Activated naive CD8-positive, alpha-beta T cell treated with anti-CD3 and anti-CD28 coated beads, Interleukin-2, amount 10 ng/mL, durations not matched to agents 7 days and 5 days (primary cell): ENCODE results near the gene CDH4. TPM values are rescaled to one million over a fixed set of nuclear protein-coding genes. Genes with fewer than 3 reads are reported as not detected.
"Not testable (repeated sequence)": the region's sequence is repeated elsewhere in the genome, so short reads cannot be mapped to it uniquely, and the experiment has no call there.

ENCODE experiments used
- ATAC-seq: fragments of 150-1000 bp; cut with Tn5 transposase; one replicate; pipeline ENCODE4 v1.10.0; 2021; ENCODE audit warnings: low read depth, moderate library complexity
- POLR2A ChIA-PET: fragments of 350-600 bp; sonication (Branson Sonifier 250); formaldehyde crosslinking; loops from one replicate; lab custom pipeline; 2021; ENCODE audit warnings: antibody characterized with exemption; lab: Charles Lee
- DNase-seq: peaks from one replicate; pipeline ENCODE4 v3.0.0; 2021
- H3K27ac Mint-ChIP-seq: one replicate; pipeline ENCODE4 v1.8.0; 2022; ENCODE audit warnings: mild to moderate bottlenecking, mixed read lengths
- H3K27me3 Mint-ChIP-seq: one replicate; pipeline ENCODE4 v1.8.0; 2022; ENCODE audit warnings: mild to moderate bottlenecking, moderate library complexity, mixed read lengths
- H3K36me3 Mint-ChIP-seq: one replicate; pipeline ENCODE4 v1.8.0; 2021; ENCODE audit warnings: mild to moderate bottlenecking, mixed read lengths
- H3K4me1 Mint-ChIP-seq: one replicate; pipeline ENCODE4 v1.8.0; 2021; ENCODE audit warnings: mixed read lengths
- H3K4me3 Mint-ChIP-seq: one replicate; pipeline ENCODE4 v1.8.0; 2022; ENCODE audit warnings: mild to moderate bottlenecking, moderate library complexity, mixed read lengths
- H3K9me3 Mint-ChIP-seq: one replicate; pipeline ENCODE4 v1.8.0; 2021; ENCODE audit warnings: mixed read lengths
- total RNA-seq, 2 experiments: library from RNA; stranded (reverse); gene quantifications; one replicate each; pipeline ENCODE4 v1.2.3, GENCODE V29; 2021

Gene CDH4
- total RNA-seq, 2 experiments from 2014 or later: 0.14 to 0.20 TPM

DNA sequence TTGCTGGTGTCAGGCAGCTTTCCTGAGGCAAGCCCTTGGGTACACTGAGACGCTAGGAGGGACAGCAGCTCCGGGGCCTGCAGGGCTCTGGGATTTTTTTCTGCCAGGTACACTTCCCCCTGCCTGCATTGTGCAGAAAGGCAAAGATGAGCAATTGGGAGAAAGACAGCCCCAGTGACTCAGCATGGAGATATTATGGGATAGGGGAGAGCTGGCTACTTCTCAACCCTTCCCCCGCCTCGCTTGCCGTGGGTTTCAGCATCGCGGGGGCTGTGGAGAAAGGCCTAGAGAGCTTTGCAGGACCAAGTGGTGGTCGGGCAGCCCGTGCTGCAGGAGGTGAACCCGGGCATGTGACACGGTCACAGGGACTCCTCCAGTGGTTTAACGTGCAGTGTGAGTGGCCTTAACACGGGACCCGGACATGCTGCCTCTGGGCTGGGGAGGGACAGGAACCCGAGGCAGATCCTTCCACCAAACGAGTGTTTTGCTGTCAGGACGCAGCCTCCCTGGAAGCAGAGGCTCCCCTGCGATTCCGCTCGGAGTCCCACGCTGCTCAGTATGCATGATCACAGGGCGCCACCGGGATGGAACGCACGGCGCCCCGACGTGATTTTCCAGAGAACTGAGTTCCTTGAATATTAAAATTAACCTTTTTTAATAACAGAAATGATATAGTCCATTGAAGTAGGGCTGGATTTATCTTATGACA is 139.9 kb downstream of the CDH4 start:
- Mint-ChIP-seq H3K27ac (no peak overlapping the region), H3K36me3 (no peaks in the 10 kb centered on the region), H3K27me3 (peaks cover 1% of the 10 kb centered on the region), H3K9me3 (peaks cover 8% of the 10 kb centered on the region), H3K4me1 (no peaks in the 10 kb centered on the region), H3K4me3 (no peak overlapping the region)
- POLR2A ChIA-PET: no interaction called here
- DNase-seq (no peak), ATAC-seq (no peak)

DNA sequence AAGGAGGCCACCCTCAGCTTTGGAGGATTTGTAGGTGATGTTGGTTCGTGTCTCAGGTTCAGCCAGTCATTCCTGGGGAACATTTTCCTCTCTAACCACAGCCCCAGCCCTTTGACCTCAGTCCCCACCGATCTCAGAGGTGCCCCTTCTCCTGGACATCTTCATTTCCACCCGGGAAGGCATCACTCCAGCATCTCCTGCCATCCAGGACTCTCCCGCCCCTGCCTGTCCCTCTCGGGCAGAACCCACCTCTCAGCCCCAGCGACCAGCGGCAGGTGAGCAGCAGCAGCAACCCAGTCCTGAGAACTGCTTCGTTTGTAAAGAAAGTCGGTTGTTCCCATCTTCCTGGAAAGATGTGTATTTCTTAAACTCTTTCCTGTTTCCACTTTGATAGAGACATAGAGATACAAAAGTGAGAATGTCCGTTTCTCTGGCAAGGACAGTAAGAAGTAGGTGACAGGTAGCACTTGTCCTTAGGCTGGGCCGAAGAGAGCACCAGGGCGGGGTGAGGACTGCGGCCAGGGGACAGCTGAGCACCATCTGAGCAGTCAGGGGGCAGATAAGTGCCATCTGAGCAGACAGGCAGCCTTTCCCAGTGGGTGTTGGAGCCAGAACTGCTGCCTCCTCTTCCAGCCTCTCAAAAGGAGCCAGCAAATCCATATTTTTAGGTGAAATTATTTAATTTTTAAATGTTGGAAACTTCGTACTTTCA is 142.2 kb downstream of the CDH4 start:
- POLR2A ChIA-PET: no interaction called here
- no peak overlapping the region for H3K27ac Mint-ChIP-seq
- DNase-seq (no peak), ATAC-seq (no peak)
- peaks cover 8% of the 10 kb centered on the region for H3K9me3 Mint-ChIP-seq
- no peak overlapping the region for H3K4me3 Mint-ChIP-seq
- no peaks in the 10 kb centered on the region for H3K27me3 Mint-ChIP-seq
- no peaks in the 10 kb centered on the region for H3K4me1 Mint-ChIP-seq
- H3K36me3 Mint-ChIP-seq: no peaks in the 10 kb centered on the region

GRCh38 chr20:61396262-61396848 is 144.3 kb downstream of the CDH4 start:
- no peak for ATAC-seq
- DNase-seq: no peak
- H3K4me3 Mint-ChIP-seq: no peak overlapping the region
- no peaks in the 10 kb centered on the region for H3K4me1 Mint-ChIP-seq
- peaks cover 2% of the 10 kb centered on the region for H3K9me3 Mint-ChIP-seq
- no peaks in the 10 kb centered on the region for H3K36me3 Mint-ChIP-seq
- no peak overlapping the region for H3K27ac Mint-ChIP-seq
- no peaks in the 10 kb centered on the region for H3K27me3 Mint-ChIP-seq
- POLR2A ChIA-PET: no interaction called here

DNA sequence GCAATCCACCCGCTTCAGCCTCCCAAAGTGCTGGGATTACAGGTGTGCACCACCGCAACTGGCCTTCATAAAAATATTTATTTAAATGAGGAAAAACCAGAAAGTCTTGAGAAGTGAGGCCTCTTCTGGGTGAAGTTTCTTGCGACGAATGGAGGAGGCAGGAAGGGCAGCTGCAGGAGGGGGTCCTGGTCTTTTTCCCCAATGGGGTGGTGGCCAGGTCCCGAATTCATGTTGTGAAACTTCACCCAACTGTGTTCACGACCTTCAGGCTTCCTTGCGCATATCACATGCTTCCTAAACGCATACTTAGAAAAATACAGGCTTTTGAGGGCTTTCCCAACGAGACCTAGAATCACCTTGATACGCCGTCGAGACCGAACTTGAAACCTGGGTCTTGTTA is 145.1 kb downstream of the CDH4 start:
- no peak for ATAC-seq

DNA sequence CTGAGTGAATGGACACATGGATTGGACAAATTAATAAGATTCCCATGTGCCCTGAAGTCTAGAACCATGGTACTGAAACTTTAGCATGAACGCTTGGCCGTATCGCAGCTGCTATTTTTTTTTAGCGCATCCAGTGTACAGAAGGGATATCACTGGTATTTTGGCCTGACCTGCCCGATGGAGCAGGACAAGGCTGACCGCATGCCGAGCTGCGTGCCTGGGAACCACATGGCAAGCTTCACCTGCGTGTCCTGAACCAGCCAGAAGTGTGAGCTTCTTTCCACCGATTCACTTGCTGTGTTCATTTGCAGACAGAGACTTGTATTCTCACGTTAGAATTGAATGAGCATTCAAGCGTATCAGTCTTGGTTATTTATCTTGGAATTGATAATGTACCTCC is 145.7 kb downstream of the CDH4 start:
- H3K9me3 Mint-ChIP-seq: no peaks in the 10 kb centered on the region
- no peaks in the 10 kb centered on the region for H3K36me3 Mint-ChIP-seq
- H3K27me3 Mint-ChIP-seq: no peaks in the 10 kb centered on the region
- H3K27ac Mint-ChIP-seq: no peak overlapping the region
- H3K4me1 Mint-ChIP-seq: no peaks in the 10 kb centered on the region
- POLR2A ChIA-PET: no interaction called here
- ATAC-seq (no peak), DNase-seq (no peak)
- H3K4me3 Mint-ChIP-seq: no peak overlapping the region

More for the DNA sequence above, 145.1 kb downstream of the CDH4 start:
- DNase-seq: no peak
- H3K27ac Mint-ChIP-seq: no peak overlapping the region
- POLR2A ChIA-PET: no interaction called here
- H3K27me3 Mint-ChIP-seq: no peaks in the 10 kb centered on the region
- no peaks in the 10 kb centered on the region for H3K4me1 Mint-ChIP-seq
- no peaks in the 10 kb centered on the region for H3K36me3 Mint-ChIP-seq
- H3K9me3 Mint-ChIP-seq: no peaks in the 10 kb centered on the region
- H3K4me3 Mint-ChIP-seq: no peak overlapping the region

GRCh38 chr20:61399433-61399832 is 147.4 kb downstream of the CDH4 start:
- Mint-ChIP-seq H3K4me3 (no peak overlapping the region), H3K27me3 (no peaks in the 10 kb centered on the region), H3K36me3 (no peaks in the 10 kb centered on the region), H3K9me3 (no peaks in the 10 kb centered on the region), H3K27ac (no peak overlapping the region), H3K4me1 (no peaks in the 10 kb centered on the region)
- DNase-seq: no peak
- POLR2A ChIA-PET: no interaction called here
- no peak for ATAC-seq

DNA sequence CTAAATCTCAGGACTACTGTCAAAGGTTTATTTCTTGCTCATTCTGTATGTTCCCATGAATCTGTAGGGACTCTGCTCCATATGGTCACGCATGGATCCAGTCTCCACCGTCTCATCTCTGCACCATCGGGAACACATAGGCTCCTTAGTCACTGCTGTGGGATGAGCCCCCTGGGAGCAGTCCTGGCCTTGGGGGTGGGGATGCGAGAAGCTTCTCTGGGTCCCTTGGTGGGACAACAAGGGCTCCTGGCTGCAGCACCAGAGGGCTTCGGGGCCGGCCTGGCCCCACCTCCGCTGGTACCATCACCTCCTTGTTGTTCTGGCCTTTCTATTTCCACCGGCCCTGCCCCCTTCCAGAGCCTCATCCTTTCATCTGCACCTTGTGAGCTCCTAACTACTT is 148.4 kb downstream of the CDH4 start:
- H3K27me3 Mint-ChIP-seq: no peaks in the 10 kb centered on the region
- no peak overlapping the region for H3K4me3 Mint-ChIP-seq
- DNase-seq (no peak), ATAC-seq (no peak)
- POLR2A ChIA-PET: no interaction called here
- no peak overlapping the region for H3K27ac Mint-ChIP-seq
- H3K36me3 Mint-ChIP-seq: no peaks in the 10 kb centered on the region
- no peaks in the 10 kb centered on the region for H3K4me1 Mint-ChIP-seq
- H3K9me3 Mint-ChIP-seq: no peaks in the 10 kb centered on the region

DNA sequence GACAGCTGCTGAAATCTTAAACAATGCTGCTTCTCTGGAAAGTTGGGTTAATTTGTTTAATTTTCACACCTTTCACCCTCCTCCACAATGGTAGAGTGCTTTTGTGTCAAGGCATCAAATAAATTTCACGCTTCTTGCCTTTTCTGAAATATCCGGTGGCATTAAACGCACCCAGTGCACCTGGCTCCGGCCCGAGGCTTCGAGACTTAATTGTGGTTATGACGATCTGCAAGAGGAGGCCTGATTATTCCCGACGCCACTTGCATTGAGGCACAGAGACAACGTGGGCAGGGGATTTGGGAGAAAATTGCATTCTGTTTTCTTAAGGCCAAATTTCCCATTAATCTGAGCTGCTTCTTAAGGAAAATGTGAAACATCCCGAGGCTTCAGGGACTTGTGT is 152.2 kb downstream of the CDH4 start:
- ATAC-seq: no peak
- Mint-ChIP-seq H3K27me3 (no peaks in the 10 kb centered on the region), H3K36me3 (no peaks in the 10 kb centered on the region), H3K9me3 (no peaks in the 10 kb centered on the region), H3K4me3 (no peak overlapping the region), H3K4me1 (no peaks in the 10 kb centered on the region), H3K27ac (no peak overlapping the region)
- no peak for DNase-seq
- POLR2A ChIA-PET: no interaction called here

DNA sequence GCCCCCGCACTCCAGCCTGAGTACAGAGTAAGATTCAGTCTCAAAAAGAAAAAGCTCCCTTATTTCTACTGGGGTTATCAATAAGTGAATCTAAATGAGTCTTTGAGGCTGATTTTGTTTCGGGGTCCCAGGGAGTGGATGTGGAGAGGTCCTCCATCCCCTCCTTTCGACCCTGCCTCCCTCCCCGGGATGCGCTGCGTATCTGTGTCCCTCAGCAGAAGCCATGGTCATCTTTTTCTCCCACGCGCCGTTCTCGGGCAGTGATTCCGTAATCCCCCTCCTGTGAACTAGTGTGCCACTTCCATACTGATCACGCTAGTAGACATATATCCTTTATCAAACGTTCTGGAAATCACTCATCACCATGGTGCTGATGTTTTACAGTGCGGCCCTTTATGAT is 152.9 kb downstream of the CDH4 start:
- DNase-seq (no peak), ATAC-seq (no peak)
- Mint-ChIP-seq H3K36me3 (no peaks in the 10 kb centered on the region), H3K27me3 (no peaks in the 10 kb centered on the region), H3K9me3 (no peaks in the 10 kb centered on the region), H3K4me3 (no peak overlapping the region), H3K4me1 (no peaks in the 10 kb centered on the region), H3K27ac (no peak overlapping the region)
- POLR2A ChIA-PET: no interaction called here

GRCh38 chr20:61406773-61407172 is 154.7 kb downstream of the CDH4 start:
- DNase-seq, H3K36me3 Mint-ChIP-seq, POLR2A ChIA-PET, H3K4me3 Mint-ChIP-seq, ATAC-seq, H3K4me1 Mint-ChIP-seq, H3K9me3 Mint-ChIP-seq, H3K27me3 Mint-ChIP-seq, H3K27ac Mint-ChIP-seq: not testable (repeated sequence)

GRCh38 chr20:61407561-61407960 is 155.5 kb downstream of the CDH4 start:
- no peaks in the 10 kb centered on the region for H3K9me3 Mint-ChIP-seq
- no peak overlapping the region for H3K27ac Mint-ChIP-seq
- H3K4me3 Mint-ChIP-seq: no peak overlapping the region
- H3K4me1 Mint-ChIP-seq: no peaks in the 10 kb centered on the region
- no peaks in the 10 kb centered on the region for H3K27me3 Mint-ChIP-seq
- POLR2A ChIA-PET: no interaction called here
- no peaks in the 10 kb centered on the region for H3K36me3 Mint-ChIP-seq
- no peak for DNase-seq
- ATAC-seq: no peak

DNA sequence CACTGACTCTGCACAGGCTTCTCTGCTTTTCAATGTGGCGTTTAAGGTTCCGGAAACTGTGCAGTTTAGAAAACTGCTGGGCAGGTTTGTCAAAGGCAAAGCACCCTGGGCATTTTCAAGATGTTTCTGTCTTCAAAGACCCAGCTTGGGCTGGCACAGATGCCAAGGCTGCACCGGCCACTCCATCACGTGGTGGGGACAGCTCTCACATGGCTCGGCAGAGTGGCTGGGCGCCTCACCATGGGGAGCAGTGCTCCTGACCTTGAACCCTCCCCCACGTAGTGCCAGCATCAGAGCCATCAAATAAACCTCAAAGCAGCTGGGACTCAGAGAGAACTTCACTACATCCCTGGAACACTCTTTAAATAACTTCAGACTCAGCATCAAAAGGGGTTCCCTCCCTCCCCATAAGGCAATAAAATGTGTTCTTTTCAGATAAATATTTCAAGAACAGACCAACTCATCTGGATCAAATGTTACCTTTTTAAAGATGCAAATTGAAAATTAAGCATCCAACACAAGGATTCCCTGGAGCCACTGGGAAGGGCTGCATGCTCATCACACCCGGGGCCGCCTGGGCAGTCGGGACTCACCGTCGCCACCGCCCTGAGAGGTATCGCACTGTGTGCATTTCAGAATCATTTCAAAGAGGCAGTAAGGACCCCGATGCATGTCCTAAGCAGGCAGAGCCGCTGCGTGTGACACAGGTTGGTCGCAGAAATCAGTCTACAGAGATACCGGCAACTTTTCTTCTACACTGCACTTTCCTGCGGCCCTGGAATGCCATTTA is 157.1 kb downstream of the CDH4 start:
- POLR2A ChIA-PET: no interaction called here
- ATAC-seq (no peak), DNase-seq (no peak)

GRCh38 chr20:61411743-61412142 is 159.7 kb downstream of the CDH4 start:
- Mint-ChIP-seq H3K9me3 (peaks cover 2% of the 10 kb centered on the region), H3K27me3 (no peaks in the 10 kb centered on the region), H3K4me3 (no peak overlapping the region), H3K36me3 (no peaks in the 10 kb centered on the region), H3K4me1 (no peaks in the 10 kb centered on the region), H3K27ac (no peak overlapping the region)
- ATAC-seq (no peak), DNase-seq (no peak)
- POLR2A ChIA-PET: no interaction called here

More for the DNA sequence above, 157.1 kb downstream of the CDH4 start:
- Mint-ChIP-seq H3K36me3 (no peaks in the 10 kb centered on the region), H3K27ac (no peak overlapping the region), H3K9me3 (peaks cover 2% of the 10 kb centered on the region), H3K27me3 (no peaks in the 10 kb centered on the region), H3K4me1 (no peaks in the 10 kb centered on the region), H3K4me3 (no peak overlapping the region)
